SHP77 (cell line): ENCODE data around the gene RBMS1.
"Not testable (repeated sequence)": the region's sequence is repeated elsewhere in the genome, so short reads cannot be mapped to it uniquely, and the experiment has no call there.

Source experiments
- DNase-seq, 2 experiments: peaks; one replicate each; lab custom pipeline; 2025; lab: John Stamatoyannopoulos, UW

The RBMS1 gene

GRCh38 chr2:160433466-160434140, 60.0 kb downstream of the RBMS1 start:
- DNase-seq = no peak

- DNase-seq = no peak
Observed at GRCh38 chr2:160432633-160433032, 61.0 kb downstream of the RBMS1 start.

GRCh38 chr2:160431441-160431840, 62.2 kb downstream of the RBMS1 start:
- DNase-seq = no peak

GRCh38 chr2:160430001-160430344, 63.6 kb downstream of the RBMS1 start:
- no peak for DNase-seq

GRCh38 chr2:160429248-160430000, 64.2 kb downstream of the RBMS1 start:
- peak in 1 of 2 experiments; percentile 4 for DNase-seq

GRCh38 chr2:160428405-160428763, 65.2 kb downstream of the RBMS1 start:
- no peak for DNase-seq

- no peak for DNase-seq
Observed at GRCh38 chr2:160427629-160428404, 65.8 kb downstream of the RBMS1 start.

GRCh38 chr2:160426604-160427003, 67.0 kb downstream of the RBMS1 start:
- DNase-seq = no peak

- DNase-seq = no peak
Observed at GRCh38 chr2:160425434-160426151, 68.0 kb downstream of the RBMS1 start.

- no peak for DNase-seq
Observed at GRCh38 chr2:160423126-160423525, 70.5 kb downstream of the RBMS1 start.

GRCh38 chr2:160421646-160422501, 71.7 kb downstream of the RBMS1 start:
- not testable (repeated sequence) for DNase-seq

- no peak for DNase-seq
Observed at GRCh38 chr2:160420711-160421110, 72.9 kb downstream of the RBMS1 start.

- DNase-seq = no peak
Observed at GRCh38 chr2:160419776-160420505, 73.7 kb downstream of the RBMS1 start.

GRCh38 chr2:160418853-160419252, 74.8 kb downstream of the RBMS1 start:
- DNase-seq = no peak

- DNase-seq = no peak
Observed at GRCh38 chr2:160418398-160418765, 75.2 kb downstream of the RBMS1 start.

- no peak for DNase-seq
Observed at GRCh38 chr2:160417745-160418397, 75.7 kb downstream of the RBMS1 start.

GRCh38 chr2:160415991-160416390, 77.6 kb downstream of the RBMS1 start:
- no peak for DNase-seq

GRCh38 chr2:160411955-160412354, 81.7 kb downstream of the RBMS1 start:
- DNase-seq = no peak

GRCh38 chr2:160411167-160411566, 82.4 kb downstream of the RBMS1 start:
- DNase-seq = no peak

GRCh38 chr2:160409480-160409879, 84.1 kb downstream of the RBMS1 start:
- DNase-seq = no peak
